ENCODE results near the gene NHLH1. TPM values are rescaled to one million over a fixed set of nuclear protein-coding genes. Genes with fewer than 3 reads are reported as not detected.

NHLH1 gene
- under 0.01 and 0.14 TPM in 2 replicates for total RNA-seq

DNA sequence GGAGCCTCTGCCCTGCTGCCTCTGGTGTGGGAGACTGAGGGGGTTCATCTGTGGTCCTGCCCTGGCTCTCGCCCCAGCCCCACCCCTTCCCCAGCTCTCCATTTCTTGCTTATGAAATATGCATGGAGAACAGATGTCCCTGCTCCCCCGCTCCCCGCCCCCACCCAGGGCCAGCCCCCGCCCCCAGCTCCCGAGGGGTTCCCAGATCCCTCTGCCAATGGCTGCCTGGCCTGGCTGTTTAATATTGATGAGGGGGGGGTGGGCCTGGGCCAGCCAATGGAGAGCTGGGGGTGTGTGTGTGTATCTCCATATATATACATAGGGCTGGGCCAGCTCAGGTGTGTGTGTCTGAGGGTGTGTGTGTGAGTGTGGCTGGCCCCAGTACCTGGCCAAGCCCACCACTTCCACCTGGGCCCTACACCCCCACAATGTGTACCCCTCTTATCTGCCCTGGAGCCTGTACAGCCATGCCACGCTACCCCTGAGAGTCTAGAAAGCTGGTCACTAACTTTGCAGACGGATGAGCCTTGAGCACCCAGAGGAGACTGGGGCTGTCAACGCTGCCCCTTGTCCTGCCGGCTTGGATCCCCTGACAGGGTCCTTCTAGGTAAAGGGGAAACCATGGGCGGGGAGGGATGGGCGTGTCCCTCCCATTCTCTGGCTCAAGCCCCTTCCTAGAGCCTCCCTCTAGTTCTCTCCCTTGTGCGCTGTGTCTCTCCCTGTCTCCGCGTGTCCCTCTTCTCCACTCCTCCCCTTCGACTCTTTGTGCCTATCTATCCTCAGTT, at the start of gene NHLH1:
TSS of gene NHLH1 (plus strand) at position 341 of the 785 bp plus-strand sequence. CDS start 3,661 bp downstream, outside the sequence.

DNA sequence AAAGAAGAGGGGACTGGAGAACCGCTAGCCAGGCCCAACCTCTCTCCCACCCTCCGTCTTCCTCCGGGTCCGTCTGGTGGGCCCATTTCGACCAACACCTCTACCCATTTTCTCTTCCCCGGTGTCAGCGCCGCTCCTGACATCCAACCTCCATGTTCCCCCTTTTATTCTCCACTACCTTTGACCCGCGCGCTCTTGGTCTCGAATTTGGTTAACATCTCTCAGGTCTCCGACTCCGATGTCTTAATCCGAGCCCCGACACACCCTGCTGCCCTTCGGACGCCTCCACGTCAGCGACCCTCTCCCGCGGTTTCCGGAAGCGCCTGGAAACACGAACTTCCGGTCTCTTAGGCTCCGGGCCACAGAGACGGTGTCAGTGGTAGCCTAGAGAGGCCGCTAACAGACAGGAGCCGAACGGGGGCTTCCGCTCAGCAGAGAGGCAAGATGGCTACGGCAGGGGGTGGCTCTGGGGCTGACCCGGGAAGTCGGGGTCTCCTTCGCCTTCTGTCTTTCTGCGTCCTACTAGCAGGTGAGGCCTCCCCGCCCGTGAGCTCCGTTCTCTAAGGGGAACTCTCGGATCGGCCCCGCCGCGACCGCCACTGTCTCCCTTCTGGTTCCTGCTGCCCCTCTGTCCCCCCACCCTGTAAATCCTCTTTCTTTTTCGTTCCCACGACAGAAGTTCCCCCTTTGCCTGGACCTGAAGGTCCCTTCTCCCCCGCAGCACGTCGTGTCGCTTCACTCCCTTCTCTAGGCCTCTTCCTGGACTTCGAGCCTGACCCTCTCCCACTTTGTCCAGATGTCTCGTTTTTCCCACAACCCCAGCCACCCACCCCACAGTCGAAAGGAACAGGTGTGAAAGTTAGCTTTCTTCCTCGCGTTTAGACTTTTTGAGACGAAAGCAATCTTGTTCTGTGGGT, 23.7 kb upstream of the NHLH1 start, which contains the start of the genes COPA and NCSTN:
TSS of gene COPA (minus strand) at position 298 of the 917 bp plus-strand sequence. CDS start at position 218, 80 bp downstream.
TSS of gene NCSTN (plus strand) at position 431 of the 917 bp plus-strand sequence. CDS start at position 445, 14 bp downstream.

GRCh38 chr1:160400223-160400645, 33.4 kb downstream of the NHLH1 start, which contains the start of gene VANGL2:
Gene VANGL2 (plus strand): TSS chr1:160400564. CDS start chr1:160415838, 15,274 bp downstream.

Small RNA genes lying within 50 kb of the gene (small RNA-seq; reads per million reads assigned to genes)
- gene RF00019 (ENCODE audit: low replicate concordance) = not detected
- gene RNU4-42P (ENCODE audit: low replicate concordance) = not detected

Other genes starting within 250 kb of the NHLH1 start
- not detected in 2 replicates for gene ATP1A4, start 215.5 kb upstream of the NHLH1 start, total RNA-seq
- 0.14 TPM in 1 of 2 replicates, not detected in the other for gene CASQ1, start 176.5 kb upstream of the NHLH1 start, total RNA-seq
- gene PEA15, start 161.7 kb upstream of the NHLH1 start, total RNA-seq = 133 and 148 TPM in 2 replicates
- 76.8 and 76.9 TPM in 2 replicates for gene DCAF8, start 104.5 kb upstream of the NHLH1 start, total RNA-seq
- gene PEX19, start 81.9 kb upstream of the NHLH1 start, total RNA-seq = 24.9 and 48.8 TPM in 2 replicates
- 332 and 481 TPM in 2 replicates for gene COPA, start 23.8 kb upstream of the NHLH1 start, total RNA-seq
- 99.5 and 153 TPM in 2 replicates for gene NCSTN, start 23.7 kb upstream of the NHLH1 start, total RNA-seq
- not detected in 2 replicates for gene VANGL2, start 33.5 kb downstream of the NHLH1 start, total RNA-seq
- not detected in 2 replicates for gene SLAMF6, start 156.2 kb downstream of the NHLH1 start, total RNA-seq
- 0.14 TPM in 1 of 2 replicates, not detected in the other for gene CD84, start 212.4 kb downstream of the NHLH1 start, total RNA-seq

Measured in placental pericyte (primary cell).